PFSK-1 (cell line): Measurements from ENCODE around the gene FAM210A.

Source experiments
- POLR2AphosphoS5 ChIP-seq: IDR thresholded peaks from 2 replicates; pipeline ENCODE4 v1.6.1; 2012; ENCODE audit warnings: low read depth, mild to moderate bottlenecking, control low read depth, low read length, moderate library complexity
- REST ChIP-seq, 2 experiments: IDR thresholded peaks; 2 replicates each; pipeline versions ENCODE4 v1.6.1 to v1.8.0; 2011 to 2012; ENCODE audit warnings: low read depth in 2 of 2, low read length in 2 of 2, control low read depth in 1 of 2, inconsistent platforms in 1 of 2, mild to moderate bottlenecking in 1 of 2, moderate library complexity in 1 of 2; ENCODE audit not compliant: insufficient read depth in 1 of 2
- SIN3A ChIP-seq: IDR thresholded peaks from 2 replicates; pipeline ENCODE4 v1.6.1; 2012; ENCODE audit warnings: mild to moderate bottlenecking, low read length, moderate library complexity, borderline replicate concordance; ENCODE audit not compliant: insufficient read depth

GRCh38 chr18:13684546-13684945 is 41.8 kb downstream of the FAM210A start:
- no peak for TF ChIP-seq SIN3A
- TF ChIP-seq POLR2AphosphoS5 = no peak
- TF ChIP-seq REST (IDR thresholded peaks at IDR 0.05; ENCODE audit: insufficient read depth in 1 of 2, low read depth in 2 of 2, low read length in 2 of 2) = no peak
